ENCODE data around the gene MIEF1.
A peak's percentile ranks its signal among the peaks of the same experiment; 100 is the strongest.

- TF ChIP-seq POLR2AphosphoS5 (IDR thresholded peaks at IDR 0.05) = peak; percentile 14
- peak in 3 of 4 experiments; percentile 48 to 63 (median 63) for TF ChIP-seq CTCF (IDR thresholded peaks at IDR 0.05)
- no peak for TF ChIP-seq POLR2A (IDR thresholded peaks at IDR 0.05)
Measured at GRCh38 chr22:39496131-39496838, 5.8 kb upstream of the MIEF1 start.

Measured in prostate gland (tissue), 2 donors.